NCI-H226 (cell line): ENCODE results near the gene MYCBPAP.

Experiments
- DNase-seq: peaks from one replicate; pipeline ENCODE4 v3.0.0-alpha.2; 2015

The MYCBPAP gene

DNA sequence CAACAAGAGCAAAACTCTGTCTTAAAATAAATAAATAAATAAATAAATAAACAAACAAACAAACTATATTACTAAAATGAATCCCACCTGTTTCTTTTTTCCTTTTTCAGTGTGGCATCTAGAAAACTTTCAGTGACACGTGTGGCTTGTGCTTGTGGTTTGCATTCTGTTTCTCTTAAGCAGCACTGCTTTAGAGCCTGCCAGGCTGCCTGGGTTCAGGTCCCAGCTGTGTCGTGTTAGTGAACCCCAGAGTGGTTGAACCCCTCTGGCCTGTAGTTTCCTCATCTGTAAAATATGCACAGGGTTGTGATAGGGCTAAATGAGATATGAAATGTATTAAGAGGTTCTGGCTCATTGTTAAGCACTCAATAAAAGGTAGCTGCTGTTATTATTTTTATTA is 12.2 kb downstream of the MYCBPAP start:
- no peak for DNase-seq

DNA sequence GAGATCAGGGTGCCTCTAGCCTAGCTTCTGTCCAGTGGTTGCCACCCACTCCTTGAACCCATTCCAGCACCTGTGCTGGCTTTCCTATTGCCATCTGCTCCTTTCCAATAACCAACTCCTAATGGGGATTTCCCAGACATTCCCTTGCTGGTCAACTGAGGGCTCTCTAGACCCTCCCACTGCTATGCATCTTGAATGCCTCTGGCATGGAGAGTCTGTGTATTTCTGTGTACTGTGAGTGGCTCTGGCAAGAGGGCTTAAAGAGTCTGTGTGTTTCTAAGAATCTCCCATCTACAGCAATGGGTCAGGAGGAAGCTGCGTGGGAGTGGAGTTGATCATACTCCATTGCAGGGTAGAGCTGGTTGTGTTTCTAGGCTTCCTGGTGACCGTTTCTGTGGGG is 13.3 kb downstream of the MYCBPAP start:
- no peak for DNase-seq

DNA sequence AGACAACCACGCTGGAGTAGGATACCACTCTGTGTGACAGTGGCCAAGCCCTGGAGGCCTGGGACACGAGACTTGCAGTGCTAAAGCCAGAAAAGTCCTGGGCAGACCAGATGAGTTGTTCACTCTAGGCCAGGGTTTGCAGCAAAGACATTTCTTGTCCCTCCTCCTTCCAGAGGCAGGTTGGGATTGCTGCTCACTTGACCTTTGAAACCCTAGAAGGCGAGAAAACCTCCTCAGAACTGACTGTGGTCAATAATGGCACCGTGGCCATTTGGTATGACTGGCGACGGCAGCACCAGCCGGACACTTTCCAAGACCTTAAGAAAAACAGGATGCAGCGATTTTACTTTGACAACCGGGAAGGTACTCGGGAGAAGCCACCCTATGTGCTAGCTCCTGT is 14.5 kb downstream of the MYCBPAP start:
- no peak for DNase-seq

DNA sequence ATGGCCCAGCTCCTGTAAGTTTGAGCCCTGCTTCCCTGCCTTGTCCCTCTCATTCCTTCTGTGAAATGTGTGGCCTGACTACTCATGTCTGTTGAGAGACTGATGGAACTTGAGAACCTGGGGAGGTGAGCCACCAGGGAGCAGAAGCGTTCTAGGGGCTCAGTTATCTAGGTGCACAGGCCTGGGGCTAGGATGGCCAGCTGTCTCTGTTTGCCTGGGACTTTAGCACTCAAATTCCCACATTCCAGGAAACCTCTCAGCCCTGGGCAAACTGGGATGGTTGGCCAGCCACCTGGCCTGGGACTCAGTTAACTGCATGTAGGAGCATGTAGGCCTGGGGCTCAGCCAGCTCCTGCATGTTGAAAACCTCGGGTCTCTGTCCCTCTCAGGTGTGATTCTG is 15.0 kb downstream of the MYCBPAP start:
- no peak for DNase-seq

DNA sequence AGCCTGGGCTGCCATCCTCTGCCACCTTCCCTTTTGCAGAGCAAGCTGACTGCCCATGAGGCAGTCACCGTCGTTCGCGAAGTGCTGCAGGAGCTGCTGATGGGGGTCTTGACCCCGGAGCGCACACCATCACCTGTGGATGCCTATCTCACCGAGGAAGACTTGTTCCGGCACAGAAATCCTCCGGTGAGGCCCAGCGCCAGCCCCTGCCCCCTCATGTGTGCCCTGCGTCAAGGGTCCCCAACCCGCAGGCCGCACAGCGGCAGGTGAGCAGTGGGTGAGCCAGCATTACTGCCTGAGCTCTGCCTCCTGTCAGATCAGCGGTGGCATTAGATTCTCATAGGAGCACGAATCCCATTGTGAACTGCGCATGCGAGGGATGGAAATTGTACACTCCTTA is 16.6 kb downstream of the MYCBPAP start:
- DNase-seq, result no peak

DNA sequence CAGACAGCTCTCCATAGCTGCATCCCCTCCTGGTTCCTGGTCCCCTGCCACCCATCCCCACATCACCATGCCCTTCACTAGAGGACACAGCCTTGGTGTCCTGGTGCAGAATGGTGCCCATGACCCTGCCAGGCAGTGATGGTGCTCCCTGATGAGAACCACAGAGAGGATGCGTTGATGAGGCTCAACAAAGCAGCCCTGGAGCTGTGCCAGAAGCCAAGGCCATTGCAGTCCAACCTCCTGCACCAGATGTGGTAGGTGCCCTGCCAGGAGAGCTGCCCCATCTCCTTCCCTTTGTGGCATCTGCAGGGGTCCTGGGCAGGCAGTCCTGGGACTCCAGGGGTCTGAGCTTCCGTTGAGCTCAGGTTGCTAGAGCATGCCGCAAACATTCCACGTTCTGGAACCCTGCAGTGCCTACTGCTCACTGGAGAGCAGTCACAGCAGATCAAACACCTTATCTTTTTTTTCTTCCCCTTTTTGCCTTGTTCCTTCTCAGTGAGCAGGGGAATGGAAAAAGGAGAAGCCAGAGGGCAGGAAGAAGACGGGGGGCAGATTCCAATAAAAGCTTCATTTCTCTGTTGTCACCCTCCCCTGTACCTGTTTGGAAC is 19.0 kb downstream of the MYCBPAP start:
- no peak for DNase-seq

DNA sequence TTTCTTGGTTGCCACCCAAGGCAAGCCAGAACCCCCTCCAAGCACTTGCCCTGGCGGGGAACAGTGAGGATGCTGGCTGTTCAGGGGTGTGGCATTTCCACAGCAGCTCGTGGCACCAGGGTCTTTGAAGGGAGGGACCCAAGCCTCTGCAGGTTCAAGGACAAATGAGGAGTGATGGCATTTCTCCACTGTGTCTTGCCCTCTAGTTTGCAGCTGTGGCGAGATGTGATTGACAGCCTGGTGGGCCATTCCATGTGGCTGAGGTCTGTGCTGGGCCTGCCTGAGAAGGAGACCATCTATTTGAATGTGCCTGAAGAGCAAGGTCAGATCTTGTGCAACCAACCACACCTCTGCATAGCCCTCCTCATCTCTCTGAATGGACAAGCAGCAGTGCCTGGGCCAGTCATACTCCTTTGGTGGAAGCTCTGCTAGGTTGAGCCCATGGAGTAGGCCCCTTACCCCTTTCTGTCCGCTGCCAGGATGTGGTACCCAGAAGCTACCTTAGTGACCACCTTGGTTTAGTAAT is 19.8 kb downstream of the MYCBPAP start:
- no peak for DNase-seq

DNA sequence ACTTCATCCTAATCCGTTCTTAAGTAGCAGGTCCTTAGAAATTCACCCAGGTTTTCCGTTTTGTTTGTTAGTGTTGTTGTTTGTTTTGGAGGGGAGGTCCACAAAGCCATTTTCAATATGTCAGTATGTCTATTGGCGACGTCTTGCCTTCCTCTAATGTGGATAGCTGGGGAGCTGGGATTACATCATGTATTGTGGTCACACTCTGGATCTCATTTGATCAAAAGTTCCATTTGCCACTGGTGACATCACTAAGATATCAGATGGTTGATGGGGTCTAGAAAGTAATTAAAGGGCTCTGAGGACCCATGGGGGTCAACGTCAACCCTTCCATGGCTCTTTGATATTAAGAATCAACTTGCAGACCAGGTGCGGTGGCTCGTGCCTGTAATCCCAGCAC is 21.6 kb downstream of the MYCBPAP start:
- DNase-seq, result no peak

DNA sequence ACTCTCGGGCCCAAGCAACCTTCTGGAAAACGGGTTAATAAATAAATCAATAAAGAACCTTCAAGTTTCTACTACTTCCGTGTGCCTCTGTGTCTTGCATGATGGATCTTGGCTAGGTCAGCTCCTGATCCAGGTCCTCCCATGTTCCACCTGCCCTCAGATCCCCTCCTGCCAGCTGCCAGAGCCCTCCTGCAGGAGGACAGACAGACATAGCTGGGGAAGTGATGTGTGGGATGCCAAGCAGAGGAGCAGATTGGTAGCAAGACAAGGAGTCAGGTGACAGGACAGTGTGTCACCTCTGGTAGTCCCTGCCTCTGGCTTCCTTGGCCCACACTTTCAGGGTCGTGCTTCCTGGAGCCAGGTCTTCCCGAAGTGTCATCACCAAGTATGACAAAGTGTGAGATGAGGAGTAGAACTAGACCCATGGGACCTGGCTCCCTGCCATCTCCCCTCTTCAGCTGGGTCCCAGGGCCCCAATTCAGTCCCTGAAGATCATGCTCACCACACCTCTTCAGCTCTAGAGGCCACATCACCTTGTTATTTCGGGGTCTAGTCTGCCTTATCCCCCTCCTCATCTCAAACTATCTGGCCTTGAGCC is 23.3 kb downstream of the MYCBPAP start:
- DNase-seq, result no peak

DNA sequence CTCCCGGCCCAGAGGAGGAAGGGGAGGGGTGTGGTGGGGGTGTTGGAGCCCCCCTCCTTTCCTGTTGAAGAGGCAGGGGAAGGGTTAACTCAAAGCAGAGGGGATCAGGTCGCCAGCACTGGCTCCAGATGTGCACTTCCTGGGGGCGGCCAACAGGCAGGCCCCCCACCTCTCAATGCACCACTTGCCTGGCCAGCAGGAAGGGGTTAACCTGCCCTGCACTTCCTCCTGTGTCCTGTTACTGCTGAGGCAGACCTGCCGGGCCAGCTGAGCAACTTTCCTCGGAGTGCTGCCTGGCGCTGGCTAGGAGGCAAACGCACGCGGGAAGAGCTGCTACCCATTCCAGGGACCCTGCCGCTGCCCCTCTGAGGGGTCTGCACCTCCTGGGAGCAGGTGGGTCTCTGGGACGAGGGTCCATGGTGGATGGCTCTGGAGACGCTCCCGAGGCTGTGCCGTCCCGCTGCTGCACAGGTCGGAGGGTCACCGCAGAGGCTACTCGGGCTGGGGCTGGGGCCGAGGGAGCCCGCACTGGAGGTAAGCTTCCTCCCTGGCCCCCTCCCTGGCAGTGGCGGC is 24.3 kb downstream of the MYCBPAP start, which contains the start of gene EPN3:
Gene EPN3 (plus strand): TSS at position 284 of the 573 bp plus-strand sequence. CDS start 3,822 bp downstream, outside the sequence.
- DNase-seq, result no peak

DNA sequence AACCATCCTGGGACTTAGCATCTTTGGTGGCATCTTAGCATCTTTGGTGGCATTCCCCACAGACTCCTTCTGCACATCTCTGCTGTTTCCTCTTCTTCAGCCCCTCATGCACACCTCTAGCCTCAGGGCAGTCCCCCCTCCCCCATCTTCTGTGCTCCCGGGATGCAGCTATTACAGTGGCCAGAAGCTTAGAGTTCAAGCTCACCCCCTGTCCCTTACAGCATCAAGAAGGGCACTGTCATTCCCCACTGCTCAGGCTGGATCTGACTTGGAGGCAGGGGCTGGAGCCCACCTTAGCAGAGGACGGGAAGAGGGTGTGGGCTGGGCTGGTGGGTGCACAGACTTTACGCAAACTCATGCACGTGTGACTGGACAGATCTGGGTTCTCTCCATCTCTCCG is 24.9 kb downstream of the MYCBPAP start:
- DNase-seq, result no peak

DNA sequence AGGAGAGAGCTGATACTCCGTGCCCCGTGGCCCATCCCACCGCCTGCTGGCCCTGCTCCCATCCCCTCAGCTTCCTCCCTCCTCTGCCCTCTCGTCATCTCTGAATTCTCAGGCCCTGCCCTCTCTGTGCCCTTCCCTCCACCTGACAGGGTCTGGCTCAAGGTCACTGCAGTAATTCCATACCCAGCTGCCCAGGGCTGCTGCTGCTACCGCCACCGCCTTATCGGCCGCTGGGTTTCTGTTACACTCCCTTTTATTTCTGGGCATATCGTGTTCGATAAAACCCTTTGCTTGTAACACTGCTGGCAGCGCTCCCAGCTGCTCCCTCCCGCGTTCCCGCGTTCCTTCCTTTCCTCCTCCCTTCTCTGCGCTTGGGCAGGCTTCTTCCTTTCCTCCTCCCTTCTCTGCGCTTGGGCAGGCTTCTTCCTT is 25.5 kb downstream of the MYCBPAP start:
- DNase-seq, result peak; percentile 70

DNA sequence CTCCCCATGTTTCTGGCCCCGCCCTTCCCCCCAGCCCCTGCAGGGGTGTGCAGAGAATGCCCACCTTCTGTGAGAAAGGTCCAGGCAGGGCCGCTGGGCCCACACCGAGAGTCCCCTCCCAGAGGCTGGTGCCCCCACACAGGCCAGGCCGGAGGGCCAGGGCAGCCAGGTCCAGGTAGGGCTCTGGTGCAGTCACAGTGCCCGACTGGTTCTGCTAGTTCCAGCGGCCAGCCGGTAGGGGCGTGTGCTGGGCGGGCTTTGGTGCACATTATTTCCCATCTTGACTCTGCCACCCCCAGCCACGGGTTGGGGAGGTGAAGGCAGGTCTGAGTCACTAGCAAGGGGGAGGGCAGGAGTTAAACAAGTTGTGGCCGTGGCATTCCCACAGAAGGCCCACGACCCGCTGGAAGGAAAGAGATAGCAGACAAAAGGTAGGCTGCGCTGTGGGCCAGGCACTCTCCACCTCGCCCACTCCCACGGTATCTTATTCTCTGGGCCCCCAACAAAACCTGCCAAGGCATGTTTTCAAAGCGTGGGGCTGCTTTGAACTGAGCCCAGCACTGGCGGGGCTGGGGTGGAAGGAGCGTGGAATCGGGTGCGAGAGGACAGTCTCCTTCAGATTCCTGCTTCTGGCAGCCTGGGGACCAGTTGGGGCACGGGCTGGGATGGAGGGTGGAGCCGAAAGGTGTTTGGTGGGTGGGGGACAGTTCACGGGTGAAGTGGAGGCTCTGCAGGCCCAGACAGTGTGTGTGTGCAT is 26.2 kb downstream of the MYCBPAP start:
- DNase-seq, result no peak

DNA sequence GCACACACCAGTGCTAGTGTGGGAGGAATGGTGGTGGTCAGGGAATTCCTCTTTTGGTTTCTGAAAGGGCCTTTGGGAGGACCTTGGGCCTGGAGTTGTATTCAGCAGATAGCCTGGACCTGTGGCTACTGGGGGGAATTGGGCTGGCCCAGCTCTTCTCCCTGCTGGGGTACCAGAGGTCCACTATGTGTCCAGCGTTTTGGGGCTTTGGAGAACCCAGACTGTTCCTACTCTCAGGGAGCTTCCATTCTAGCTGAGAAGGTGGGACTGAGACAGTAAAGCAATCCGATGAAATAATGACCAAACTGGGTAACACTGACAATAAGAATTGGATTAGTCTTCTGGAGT is 26.7 kb downstream of the MYCBPAP start:
- DNase-seq, result no peak

DNA sequence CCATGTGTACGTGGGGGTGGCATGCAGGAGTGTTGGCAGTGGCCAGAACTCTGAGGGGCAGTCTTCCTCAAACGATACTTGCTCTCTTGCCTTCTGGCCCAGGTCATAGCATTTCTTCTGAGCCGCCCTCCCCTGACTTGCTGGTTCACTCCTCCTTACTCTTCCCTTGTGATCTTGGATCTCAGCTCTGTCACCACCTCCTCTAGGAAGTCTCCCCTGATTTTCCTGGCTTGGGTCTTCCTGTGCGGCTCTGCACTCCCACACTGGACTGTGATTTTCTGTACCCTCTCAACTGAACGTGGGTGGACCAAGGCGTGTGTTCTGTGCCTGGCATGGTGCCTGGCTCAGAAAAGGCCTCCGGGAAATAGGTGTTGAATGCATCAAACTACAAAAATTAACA is 27.2 kb downstream of the MYCBPAP start:
- no peak for DNase-seq

DNA sequence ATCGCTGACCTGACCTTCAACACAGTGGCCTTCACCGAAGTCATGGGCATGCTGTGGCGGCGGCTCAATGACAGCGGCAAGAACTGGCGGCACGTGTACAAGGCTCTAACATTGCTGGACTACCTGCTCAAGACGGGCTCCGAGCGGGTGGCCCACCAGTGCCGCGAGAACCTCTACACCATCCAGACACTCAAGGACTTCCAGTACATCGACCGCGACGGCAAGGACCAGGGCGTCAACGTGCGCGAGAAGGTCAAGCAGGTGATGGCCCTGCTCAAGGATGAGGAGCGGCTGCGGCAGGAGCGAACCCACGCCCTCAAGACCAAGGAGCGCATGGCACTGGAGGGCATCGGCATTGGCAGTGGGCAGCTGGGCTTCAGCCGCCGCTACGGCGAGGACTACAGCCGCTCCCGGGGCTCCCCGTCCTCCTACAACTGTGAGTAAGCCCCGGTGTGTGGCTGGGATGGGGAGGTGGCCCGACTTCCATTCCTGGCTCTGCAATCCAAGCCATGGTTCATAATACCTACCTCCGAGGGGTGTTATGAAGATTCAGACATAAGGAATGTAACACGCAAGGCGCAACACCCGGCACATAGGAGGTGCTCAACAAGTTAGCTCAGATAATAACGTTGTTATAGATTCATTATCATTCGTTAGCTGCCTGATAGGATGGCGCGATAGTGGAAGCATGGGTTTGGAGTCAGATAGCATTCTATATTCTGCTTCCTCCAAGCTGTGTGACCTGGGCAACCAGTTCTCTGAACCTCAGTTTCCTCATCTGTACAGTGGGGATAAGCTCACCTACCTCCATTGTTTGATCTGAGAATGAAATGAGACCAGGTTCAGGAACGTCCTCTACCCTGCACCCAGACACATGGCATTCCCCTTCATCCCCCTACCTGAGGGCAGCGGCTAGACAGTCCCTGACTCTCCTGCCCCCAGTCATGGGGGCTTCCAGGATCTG is 28.7 kb downstream of the MYCBPAP start:
- no peak for DNase-seq

DNA sequence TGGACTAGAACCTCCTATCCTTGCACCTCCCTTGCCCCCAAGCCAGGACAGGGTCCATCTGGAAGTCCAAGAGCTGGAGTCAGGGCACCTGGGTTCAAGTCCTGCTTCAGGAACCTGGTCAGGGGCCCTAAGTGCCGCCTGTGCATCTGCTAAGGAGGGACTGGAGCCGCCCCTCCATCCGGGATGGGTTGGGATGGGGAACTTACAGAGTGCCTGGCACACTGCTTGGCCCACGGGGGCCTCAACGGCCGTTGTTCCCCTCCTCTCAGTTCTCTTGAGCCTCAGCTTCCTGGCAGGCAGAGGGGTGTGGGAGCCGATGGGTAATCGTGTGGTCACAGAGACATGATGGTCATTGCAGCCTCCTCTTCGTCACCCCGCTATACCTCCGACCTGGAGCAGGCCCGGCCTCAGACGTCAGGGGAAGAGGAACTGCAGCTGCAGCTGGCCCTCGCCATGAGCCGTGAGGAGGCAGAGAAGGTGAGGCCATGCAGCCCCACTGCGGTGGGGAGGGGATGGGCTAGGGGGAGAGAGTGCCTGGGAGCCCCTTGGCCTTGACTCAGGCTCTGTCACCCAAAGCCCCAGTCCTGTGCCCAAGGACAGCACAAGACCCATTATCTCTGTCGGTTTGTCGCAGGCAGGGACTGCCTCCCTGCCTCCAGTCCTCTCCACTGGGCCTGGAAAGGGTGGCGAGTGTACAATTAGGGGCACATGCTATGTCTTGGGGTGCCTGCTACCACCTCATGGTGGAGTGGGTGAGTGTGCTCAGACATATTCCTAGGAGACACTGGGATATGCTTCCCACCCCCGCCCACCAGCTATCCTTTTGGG is 29.7 kb downstream of the MYCBPAP start:
- no peak for DNase-seq

DNA sequence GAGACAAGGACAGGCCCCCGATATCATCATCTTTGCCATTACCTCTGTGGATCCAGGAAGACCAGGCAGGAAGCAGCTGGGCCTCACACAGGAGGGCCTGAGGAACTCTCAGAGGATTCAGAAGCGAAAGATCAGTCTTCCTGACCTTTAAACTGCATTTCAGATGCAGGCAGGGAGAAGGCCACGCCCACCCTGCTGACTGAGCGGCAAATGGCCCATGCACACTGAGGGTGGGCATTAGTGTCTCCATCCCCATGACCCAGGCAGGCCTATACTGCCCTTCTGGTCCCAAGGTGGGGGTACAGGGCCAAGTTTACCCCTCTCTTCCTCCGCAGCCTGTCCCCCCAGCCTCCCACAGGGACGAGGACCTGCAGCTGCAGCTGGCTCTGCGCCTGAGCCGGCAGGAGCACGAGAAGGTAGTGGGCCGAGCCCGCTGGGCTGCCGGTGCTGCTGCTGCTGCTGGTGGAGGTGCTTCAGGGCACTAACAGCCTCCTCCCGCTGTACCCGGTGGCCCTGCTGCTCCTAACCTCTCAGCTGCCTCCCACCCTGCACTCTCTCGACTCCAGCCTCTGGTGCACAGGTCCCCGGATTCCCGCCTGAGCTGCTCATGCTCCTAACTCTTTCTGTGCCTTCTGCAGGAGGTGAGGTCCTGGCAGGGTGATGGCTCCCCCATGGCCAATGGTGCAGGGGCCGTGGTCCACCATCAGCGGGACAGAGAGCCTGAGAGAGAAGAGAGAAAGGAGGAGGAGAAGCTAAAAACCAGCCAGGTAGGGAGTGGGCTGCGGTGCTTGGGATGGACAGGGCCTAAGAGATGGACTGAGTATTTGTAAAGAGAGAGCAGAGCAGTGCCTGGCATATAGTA is 30.5 kb downstream of the MYCBPAP start:
- no peak for DNase-seq

DNA sequence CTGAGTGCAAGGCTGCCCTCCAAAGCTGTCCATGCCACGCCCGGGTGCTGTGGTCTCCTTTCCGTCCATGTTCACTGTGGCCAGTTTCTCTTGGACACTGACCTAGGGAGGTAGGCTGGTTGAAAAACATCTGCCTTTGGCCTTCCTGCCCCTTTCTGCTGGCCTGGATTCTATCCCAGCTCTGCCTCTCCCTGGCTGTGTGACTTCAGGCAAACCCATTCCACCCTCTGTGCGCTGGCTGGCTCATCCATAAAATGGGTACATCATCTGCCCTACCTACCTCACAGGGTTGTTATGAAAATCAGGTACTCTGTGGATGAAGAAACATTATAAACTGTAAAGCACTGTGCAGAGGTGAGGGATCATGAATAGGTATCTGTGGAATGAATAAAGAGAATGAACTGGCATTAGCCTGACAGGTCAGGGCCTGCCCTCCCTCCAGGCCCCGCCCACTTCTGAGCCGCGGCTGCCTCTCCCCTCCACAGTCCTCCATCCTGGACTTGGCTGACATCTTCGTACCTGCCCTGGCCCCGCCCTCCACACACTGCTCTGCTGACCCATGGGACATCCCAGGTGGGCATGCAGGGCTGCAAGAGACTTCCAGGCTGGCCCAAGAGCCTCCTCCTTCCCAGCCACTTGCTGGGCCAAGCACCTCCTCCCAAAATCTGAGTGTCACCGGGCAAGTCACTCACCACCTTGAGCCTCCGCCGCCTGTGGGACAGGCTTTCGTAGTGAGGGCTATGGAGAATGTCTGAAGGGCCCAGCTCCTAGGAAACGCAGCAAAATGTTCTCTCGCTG is 31.7 kb downstream of the MYCBPAP start:
- no peak for DNase-seq
